ENCODE data around the gene USP35.
A peak's percentile ranks its signal among the peaks of the same experiment; 100 is the strongest.
"Not testable (repeated sequence)": the region's sequence is repeated elsewhere in the genome, so short reads cannot be mapped to it uniquely, and the experiment has no call there.

USP35 gene

GRCh38 chr11:78171951-78172350, 16.8 kb upstream of the USP35 start:
- H3K4me3 ChIP-seq (ENCODE audit: low read depth, low read length): no peak overlapping the region
- no peak for TF ChIP-seq POLR2A (IDR thresholded peaks at IDR 0.05; ENCODE audit: extremely low read depth, insufficient read length)
- no peak for TF ChIP-seq MYC (IDR thresholded peaks at IDR 0.05; ENCODE audit: low read depth, low read length)
- TF ChIP-seq CTCF (IDR thresholded peaks at IDR 0.05; ENCODE audit: low read depth, low read length): no peak
- TF ChIP-seq MAX (IDR thresholded peaks at IDR 0.05; ENCODE audit: low read depth, low read length): no peak
- no peak for DNase-seq (ENCODE audit: low read depth)

- not testable (repeated sequence) for DNase-seq (ENCODE audit: low read depth); H3K4me3 ChIP-seq (ENCODE audit: low read depth, low read length)
These were observed 12.9 kb upstream of the USP35 start for GRCh38 chr11:78175862-78176261.

- DNase-seq (ENCODE audit: low read depth): no peak
- no peak overlapping the region for H3K4me3 ChIP-seq (ENCODE audit: low read depth, low read length)
- no peak for TF ChIP-seq MYC (IDR thresholded peaks at IDR 0.05; ENCODE audit: low read depth, low read length)
- no peak for TF ChIP-seq POLR2A (IDR thresholded peaks at IDR 0.05; ENCODE audit: extremely low read depth, insufficient read length)
- no peak for TF ChIP-seq MAX (IDR thresholded peaks at IDR 0.05; ENCODE audit: low read depth, low read length)
- TF ChIP-seq CTCF (IDR thresholded peaks at IDR 0.05; ENCODE audit: low read depth, low read length): no peak
These were observed 12.0 kb upstream of the USP35 start for GRCh38 chr11:78176605-78177141.

- H3K4me3 ChIP-seq (ENCODE audit: low read depth, low read length): no peak overlapping the region
- DNase-seq (ENCODE audit: low read depth): no peak
- no peak for TF ChIP-seq MYC (IDR thresholded peaks at IDR 0.05; ENCODE audit: low read depth, low read length)
- no peak for TF ChIP-seq MAX (IDR thresholded peaks at IDR 0.05; ENCODE audit: low read depth, low read length)
- no peak for TF ChIP-seq CTCF (IDR thresholded peaks at IDR 0.05; ENCODE audit: low read depth, low read length)
- TF ChIP-seq POLR2A (IDR thresholded peaks at IDR 0.05; ENCODE audit: extremely low read depth, insufficient read length): no peak
These were observed 11.5 kb upstream of the USP35 start for GRCh38 chr11:78177216-78177615.

- no peak for DNase-seq (ENCODE audit: low read depth)
- H3K4me3 ChIP-seq (ENCODE audit: low read depth, low read length): no peak overlapping the region
- no peak for TF ChIP-seq MYC (IDR thresholded peaks at IDR 0.05; ENCODE audit: low read depth, low read length)
These were observed 9.2 kb upstream of the USP35 start for GRCh38 chr11:78179459-78180071.

GRCh38 chr11:78180751-78181150, 8.0 kb upstream of the USP35 start:
- H3K4me3 ChIP-seq (ENCODE audit: low read depth, low read length): no peak overlapping the region
- TF ChIP-seq MAX (IDR thresholded peaks at IDR 0.05; ENCODE audit: low read depth, low read length) (no peak), CTCF (IDR thresholded peaks at IDR 0.05; ENCODE audit: low read depth, low read length) (no peak), MYC (IDR thresholded peaks at IDR 0.05; ENCODE audit: low read depth, low read length) (no peak), POLR2A (IDR thresholded peaks at IDR 0.05; ENCODE audit: extremely low read depth, insufficient read length) (no peak)
- no peak for DNase-seq (ENCODE audit: low read depth)

GRCh38 chr11:78181185-78181584, 7.5 kb upstream of the USP35 start:
- TF ChIP-seq MAX (IDR thresholded peaks at IDR 0.05; ENCODE audit: low read depth, low read length) (no peak), CTCF (IDR thresholded peaks at IDR 0.05; ENCODE audit: low read depth, low read length) (no peak), POLR2A (IDR thresholded peaks at IDR 0.05; ENCODE audit: extremely low read depth, insufficient read length) (no peak), MYC (IDR thresholded peaks at IDR 0.05; ENCODE audit: low read depth, low read length) (no peak)
- no peak overlapping the region for H3K4me3 ChIP-seq (ENCODE audit: low read depth, low read length)
- DNase-seq (ENCODE audit: low read depth): peak; percentile 66

All from NB4 (cell line).